ENCODE data around the gene TRIM56.
"Not testable (repeated sequence)": the region's sequence is repeated elsewhere in the genome, so short reads cannot be mapped to it uniquely, and the experiment has no call there.

TRIM56 gene

DNA sequence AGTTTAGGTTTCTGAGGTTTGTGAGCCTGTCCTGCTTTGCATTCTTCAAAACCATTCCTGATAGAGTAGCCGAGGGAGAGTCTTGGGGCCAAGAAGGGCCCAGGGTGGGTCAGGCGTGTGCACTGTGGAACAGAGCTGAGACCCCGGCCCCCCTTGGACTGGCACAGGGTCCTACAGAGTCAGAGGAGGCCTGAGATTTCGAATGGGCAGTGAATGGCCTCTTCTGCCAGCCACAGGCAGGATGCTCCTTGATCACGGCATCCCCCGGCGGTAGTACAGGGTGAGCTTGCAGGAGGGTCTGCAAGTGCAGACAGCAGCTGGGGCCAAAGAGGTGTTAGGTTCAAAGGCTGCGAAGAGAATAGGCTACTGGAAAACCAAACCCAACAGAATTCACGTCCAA lies 4.6 kb downstream of the TRIM56 start:
- DNase-seq: no peak

DNA sequence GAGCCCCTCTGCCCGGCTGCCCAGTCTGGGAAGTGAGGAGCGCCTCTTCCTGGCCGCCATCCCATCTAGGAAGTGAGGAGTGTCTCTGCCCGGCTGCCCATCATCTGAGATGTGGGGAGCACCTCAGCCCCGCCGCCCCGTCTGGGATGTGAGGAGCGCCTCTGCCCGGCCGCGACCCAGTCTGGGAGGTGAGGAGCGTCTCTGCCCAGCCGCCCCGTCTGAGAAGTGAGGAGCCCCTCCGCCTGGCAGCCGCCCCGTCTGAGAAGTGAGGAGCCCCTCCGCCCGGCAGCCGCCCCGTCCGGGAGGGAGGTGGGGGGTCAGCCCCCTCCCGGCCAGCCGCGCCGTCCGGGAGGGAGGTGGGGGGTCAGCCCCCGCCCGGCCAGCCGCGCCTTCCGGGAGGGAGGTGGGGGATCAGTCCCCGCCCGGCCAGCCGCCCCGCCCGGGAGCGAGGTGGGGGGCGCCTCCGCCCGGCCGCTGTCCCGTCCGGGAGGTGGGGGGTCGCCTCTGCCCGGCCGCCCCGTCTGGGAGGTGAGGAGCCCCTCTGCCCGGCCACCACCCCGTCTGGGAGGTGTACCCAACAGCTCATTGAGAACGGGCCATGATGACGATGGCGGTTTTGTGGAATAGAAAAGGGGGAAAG lies 7.1 kb downstream of the TRIM56 start:
- not testable (repeated sequence) for DNase-seq

DNA sequence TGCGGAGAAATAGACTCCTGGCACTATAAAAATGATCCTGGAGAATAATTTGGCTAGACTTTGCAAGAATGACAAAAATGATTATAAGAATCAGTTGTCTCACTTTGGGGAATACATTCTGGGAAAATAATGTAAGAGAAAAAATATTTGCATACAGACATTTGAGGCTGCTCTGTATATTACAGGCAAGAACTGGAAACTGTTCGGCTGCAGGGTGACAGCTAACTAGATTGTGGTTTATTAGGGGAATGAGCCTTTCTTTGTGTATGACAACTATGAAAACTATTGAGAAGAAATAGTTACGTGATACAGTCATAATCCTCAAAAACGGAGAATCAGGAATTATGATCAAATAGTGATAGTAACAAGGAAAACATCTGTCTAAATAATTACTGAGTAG lies 8.6 kb downstream of the TRIM56 start:
- no peak for DNase-seq

GRCh38 chr7:101094376-101094775 lies 9.1 kb downstream of the TRIM56 start:
- no peak for DNase-seq

DNA sequence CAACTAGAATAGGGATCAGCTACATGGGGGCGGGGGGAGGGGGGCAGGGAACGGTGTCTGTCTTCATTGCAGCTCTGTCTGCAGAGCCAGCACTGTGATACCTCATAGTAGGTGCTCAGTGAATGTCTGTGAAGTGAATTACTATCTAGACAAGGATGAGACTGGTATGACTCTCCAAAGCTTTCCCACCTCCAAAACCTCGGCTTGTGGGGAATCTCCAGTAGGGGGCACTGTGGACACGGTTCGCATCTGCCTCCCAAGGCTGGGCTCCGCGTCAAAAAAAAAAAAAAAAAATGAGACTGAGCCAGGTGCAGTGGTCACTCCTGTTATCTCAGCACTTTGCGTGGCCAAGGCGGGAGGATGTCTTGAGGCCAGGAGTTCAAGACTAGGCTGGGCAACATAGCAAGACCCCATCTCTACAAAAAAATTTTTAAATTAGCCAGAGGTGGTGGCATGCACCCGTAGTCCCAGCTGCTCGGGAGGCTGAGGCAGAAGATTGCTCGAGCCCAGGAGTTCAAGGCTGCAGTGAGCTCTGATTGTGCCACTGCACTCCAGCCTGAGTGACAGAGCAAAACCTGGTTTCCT lies 9.6 kb downstream of the TRIM56 start:
- DNase-seq: no peak

DNA sequence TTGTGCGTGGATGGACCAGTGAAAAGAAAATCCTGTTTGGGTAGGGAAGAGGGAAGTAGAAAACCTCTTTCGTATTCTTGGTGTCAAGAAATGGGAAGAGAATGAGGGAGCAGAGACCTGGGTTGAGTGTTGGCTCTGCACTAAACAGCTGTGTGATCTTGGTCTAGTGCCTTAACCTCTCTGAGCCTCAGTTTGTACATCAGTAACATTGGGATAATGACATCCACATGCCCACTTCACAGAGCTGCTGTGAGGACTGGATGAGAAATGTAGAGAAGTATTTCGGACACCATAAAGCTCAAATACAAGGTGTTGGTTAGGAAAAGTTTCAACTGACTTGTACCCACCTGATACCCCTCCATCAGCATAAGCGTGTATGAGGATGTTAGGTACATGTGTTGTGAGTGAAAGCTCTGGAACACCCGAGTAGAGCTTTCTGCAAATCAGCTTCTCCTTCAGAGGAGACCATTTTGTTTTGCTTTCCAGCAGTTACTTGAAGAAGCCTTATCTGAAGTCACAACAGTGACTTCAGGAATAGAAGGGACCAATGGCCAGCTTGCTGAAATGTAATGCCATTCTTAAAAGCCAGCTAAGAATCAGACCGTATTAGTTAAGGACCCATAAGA lies 11.2 kb downstream of the TRIM56 start:
- no peak for DNase-seq

DNA sequence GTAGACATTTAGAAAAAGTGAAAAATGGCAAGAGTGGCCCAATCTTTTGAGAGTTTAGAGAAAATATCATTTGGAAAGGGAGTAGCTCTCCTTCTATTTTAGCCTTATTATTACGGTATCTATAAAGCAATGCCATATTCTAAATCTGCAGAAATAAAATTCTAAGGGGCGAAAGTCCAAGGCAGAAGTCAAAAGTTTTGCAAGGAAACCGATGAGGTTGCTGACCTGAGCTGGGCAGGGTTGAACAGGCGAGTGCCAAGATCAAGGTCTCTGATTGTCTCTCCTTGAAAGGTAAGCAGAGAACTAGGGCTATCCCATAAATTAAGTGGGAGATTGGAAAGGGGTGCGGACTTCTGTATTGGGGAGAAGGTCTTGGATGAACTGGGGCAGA lies 11.7 kb downstream of the TRIM56 start:
- no peak for DNase-seq

DNA sequence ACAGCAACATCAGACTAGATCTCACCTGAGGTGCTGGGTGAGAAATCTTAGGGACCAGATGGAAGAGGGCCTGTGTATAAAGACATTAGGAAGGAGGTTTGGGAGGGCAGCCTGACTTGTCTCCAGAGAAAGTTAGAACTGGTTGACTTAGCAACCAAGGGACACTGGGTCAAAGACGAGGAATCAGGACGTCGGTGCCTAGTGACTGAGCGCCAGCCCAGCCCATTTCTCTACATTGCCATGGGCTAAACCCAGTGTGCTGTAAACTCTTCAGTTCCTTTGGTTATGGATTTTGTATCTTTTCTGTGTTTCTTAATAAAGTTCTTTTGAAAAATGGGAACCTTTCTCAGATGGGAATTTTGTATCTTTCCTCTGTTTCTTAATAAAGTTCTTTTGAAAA lies 12.3 kb downstream of the TRIM56 start:
- no peak for DNase-seq

- DNase-seq: peak; percentile 17
These were observed 14.9 kb downstream of the TRIM56 start for GRCh38 chr7:101099969-101100781.

DNA sequence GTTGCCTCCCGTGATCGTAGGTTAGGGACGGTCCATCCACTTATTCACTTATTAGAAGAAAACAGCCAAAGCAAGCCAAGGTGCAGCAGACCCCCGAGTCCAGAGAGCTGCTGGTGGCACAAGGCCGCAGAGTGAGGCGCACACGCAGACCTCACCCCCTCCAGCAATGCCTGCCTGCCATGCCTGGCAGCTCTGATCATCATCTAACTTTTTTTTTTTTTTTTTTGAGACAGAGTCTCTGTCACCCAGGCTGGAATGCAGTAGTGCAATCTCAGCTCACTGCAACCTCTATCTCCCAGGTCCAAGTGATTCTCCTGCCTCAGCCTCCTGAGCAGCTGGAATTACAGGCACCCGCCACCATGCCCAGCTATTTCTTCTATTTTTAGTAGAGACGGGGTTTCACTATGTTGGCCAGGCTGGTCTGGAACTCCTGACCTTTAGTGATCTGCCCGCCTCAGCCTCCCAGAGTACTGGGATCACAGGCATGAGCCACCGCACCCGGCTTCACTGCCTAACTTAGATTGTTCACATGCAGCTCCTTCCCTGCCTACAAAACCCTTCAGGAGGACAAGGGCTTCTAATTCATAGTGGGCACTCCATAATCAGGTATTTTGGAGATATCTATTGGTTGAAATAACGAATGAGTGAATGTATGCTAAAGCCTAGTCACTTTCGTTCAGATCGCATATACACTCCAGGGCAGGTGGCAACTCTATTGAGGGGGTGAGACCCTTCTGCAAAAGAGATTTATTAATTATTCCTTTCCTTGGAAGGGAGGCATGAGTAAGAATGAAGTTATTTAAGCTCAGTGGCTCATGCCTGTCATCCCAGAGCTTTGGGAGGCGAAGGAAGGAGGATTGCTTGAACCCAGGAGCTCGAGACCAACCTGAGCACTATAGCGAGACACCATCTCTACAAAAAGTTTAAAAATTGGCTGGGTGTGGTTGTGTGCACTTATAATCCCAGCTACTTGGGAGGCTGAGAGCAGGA lies 15.9 kb downstream of the TRIM56 start:
- DNase-seq: no peak

DNA sequence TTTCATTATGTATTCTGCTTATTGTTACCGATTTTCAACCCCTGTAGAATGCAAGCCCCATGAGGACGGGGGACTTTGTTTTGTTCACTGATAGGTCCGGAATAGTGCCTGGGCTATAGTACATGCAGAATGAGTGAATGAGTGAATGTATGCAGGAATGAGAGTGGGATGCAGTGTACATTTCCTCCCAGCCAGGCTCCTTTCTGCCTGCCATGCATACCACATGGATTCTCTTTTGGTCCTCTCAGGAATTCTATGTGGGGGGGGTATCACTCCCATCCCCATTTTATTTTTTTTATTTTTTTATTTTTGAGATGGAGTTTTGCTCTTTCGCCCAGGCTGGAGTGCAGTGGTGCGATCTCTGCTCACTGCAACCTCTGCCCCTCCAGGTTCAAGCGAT lies 16.7 kb downstream of the TRIM56 start:
- no peak for DNase-seq

GRCh38 chr7:101103701-101104100 lies 18.4 kb downstream of the TRIM56 start:
- not testable (repeated sequence) for DNase-seq

DNA sequence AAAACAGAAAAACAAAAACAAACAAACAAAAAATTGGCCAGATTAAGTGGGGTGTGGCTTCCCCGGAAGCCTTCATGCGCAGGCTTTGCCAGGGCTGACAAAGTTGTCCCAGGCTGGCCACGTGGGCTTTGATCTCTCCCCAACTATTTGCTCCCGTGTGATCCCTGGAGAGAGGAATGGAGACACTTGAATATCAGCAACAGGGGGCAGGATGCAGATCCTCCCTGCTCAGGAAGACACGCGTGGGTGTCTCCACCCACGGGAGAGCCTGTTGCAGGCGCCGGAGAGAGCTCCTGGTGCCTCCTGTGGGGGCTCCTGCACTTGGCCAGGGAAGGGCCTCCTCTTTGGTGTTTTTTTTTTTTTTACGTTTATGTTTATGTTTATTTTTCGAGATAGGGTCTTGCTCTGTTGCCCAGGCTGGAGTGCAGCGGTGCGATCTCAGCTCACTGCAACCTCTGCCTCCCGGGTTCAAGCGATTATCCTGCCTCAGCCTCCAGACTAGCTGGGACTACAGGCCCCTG lies 19.0 kb downstream of the TRIM56 start:
- no peak for DNase-seq

- DNase-seq: no peak
These were observed 19.5 kb downstream of the TRIM56 start for GRCh38 chr7:101104799-101105198.

GRCh38 chr7:101105248-101105647 lies 20.0 kb downstream of the TRIM56 start:
- not testable (repeated sequence) for DNase-seq

DNA sequence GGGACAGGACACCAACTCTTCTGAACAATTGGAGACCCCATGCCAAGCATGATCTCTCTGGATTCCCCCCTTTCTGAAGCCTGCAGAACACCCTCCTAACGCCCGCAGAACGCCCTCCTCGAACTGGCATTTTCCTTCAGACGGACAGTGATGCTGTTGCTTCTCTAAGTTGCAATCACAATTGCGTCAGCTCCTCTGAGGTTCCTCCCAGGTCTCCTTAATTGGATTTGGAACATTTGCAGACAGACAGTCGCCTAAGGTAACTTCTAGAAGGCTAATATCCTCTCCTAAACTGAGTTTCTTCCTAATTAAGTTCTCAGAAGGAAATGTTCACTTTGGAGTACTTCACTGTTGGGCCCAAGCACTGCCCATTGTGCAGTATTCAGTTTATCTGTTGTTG lies 21.1 kb downstream of the TRIM56 start:
- DNase-seq: no peak

- DNase-seq: no peak
These were observed 23.1 kb downstream of the TRIM56 start for GRCh38 chr7:101108330-101108857.

- no peak for DNase-seq
These were observed 23.7 kb downstream of the TRIM56 start for GRCh38 chr7:101108961-101109360.

GRCh38 chr7:101109368-101109767 lies 24.1 kb downstream of the TRIM56 start:
- no peak for DNase-seq

GRCh38 chr7:101111261-101111660 lies 26.0 kb downstream of the TRIM56 start:
- no peak for DNase-seq

GRCh38 chr7:101112233-101112632 lies 27.0 kb downstream of the TRIM56 start:
- no peak for DNase-seq

- not testable (repeated sequence) for DNase-seq
These were observed 27.9 kb downstream of the TRIM56 start for GRCh38 chr7:101113140-101113539.

Measured in DMS79 treated with DMSO at 0.1 percent for 48 hours (cell line).